Measurements from ENCODE around the gene FBXL13.

The FBXL13 gene

DNA sequence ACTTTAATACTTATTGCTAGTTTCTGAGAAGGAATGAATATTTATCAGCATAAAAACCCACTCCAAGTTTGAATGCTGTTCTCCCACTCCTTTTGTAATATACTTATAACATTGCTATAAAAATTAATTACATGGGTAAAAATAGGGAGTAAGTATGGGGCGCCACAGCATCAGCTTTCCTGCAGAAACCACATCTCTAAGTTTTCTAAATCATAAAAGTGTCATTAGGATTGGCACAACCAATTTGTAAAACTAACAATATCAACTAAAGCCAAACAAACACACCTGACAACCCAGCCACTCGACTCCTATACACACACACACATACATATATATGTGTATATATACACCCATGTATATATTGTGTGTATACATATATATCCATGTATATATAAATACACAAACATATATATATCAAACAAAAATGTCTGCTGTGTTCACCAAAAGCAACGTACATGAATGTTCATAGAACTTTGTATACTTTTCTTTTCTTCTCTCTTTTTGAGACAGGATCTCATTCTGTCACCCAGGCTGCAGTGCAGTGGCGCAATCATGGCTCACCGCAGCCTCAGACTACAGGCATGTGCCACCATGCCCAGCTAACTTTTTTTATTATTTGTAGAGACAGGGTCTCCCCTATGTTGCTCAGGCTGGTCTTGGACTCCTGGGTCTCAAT lies 176.6 kb downstream of the FBXL13 start:
- H3K27me3 ChIP-seq = no peaks in the 10 kb centered on the region
- no peak for DNase-seq
- no peaks in the 10 kb centered on the region for H3K9me3 ChIP-seq
- peaks cover 0 to 61% (median 40%) of the 10 kb centered on the region in 4 donors for H3K4me1 ChIP-seq
- TF ChIP-seq, protein P1, sequence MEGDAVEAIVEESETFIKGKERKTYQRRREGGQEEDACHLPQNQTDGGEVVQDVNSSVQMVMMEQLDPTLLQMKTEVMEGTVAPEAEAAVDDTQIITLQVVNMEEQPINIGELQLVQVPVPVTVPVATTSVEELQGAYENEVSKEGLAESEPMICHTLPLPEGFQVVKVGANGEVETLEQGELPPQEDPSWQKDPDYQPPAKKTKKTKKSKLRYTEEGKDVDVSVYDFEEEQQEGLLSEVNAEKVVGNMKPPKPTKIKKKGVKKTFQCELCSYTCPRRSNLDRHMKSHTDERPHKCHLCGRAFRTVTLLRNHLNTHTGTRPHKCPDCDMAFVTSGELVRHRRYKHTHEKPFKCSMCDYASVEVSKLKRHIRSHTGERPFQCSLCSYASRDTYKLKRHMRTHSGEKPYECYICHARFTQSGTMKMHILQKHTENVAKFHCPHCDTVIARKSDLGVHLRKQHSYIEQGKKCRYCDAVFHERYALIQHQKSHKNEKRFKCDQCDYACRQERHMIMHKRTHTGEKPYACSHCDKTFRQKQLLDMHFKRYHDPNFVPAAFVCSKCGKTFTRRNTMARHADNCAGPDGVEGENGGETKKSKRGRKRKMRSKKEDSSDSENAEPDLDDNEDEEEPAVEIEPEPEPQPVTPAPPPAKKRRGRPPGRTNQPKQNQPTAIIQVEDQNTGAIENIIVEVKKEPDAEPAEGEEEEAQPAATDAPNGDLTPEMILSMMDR (IDR thresholded peaks at IDR 0.05) = no peak
- intact Hi-C loops (cut with DNase I; ENCODE audit: low total_unique reads) = no loop called here
- H3K4me3 ChIP-seq = no peak overlapping the region
- H3K27ac ChIP-seq = peak overlapping the region; percentile 46 to 52
- no peaks in the 10 kb centered on the region for H3K36me3 ChIP-seq

DNA sequence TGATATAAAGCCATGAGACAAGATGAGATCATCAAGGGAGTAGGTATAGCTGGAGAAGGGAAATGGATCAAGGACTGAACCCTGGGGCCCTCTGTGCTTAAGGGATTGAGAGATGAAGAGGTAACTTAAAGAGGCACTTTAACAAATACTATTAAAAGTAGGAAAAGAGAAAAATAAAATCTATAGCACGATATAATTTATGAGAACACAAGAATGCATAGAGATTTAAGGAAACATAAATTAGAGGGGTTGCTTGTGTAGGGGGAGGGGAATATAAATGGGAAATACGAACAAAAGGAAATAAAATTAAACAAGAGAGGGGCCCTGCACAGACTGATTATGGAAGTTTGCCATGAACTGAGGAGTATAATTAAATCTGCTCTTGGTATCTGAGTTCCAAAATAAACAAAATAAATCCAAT lies 177.4 kb downstream of the FBXL13 start:
- Histone ChIP-seq H3K27me3 (no peaks in the 10 kb centered on the region), H3K4me3 (no peak overlapping the region), H3K9me3 (no peaks in the 10 kb centered on the region), H3K27ac (peak overlapping the region; percentile 14 to 46), H3K4me1 (peaks cover 0 to 69% (median 45%) of the 10 kb centered on the region in 4 donors), H3K36me3 (no peaks in the 10 kb centered on the region)
- intact Hi-C loops (cut with DNase I; ENCODE audit: low total_unique reads) = no loop called here
- no peak for DNase-seq
- TF ChIP-seq, protein P1 (IDR thresholded peaks at IDR 0.05) = no peak

DNA sequence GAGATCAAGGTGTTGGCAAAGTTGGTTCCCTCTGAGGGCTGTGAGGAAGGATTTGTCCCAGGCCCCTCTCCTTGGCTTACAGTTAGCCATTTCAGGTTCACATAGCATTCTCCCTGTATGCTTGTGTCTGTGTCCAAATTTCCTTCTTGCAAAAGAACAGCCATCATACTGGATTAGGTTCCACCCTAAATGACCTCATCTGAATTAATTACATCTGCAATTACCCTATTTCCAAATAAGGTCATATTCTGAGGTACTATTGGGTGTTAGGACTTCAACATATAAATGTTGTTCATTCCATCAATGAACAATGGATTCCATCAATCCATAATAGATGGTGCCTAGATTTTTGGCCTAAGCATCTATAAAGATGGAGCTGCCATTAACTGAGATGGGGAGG lies 178.0 kb downstream of the FBXL13 start:
- Histone ChIP-seq H3K9me3 (no peaks in the 10 kb centered on the region), H3K36me3 (no peaks in the 10 kb centered on the region), H3K27me3 (no peaks in the 10 kb centered on the region), H3K27ac (peak overlapping the region; percentile 14 to 46), H3K4me1 (peaks cover 0 to 75% (median 47%) of the 10 kb centered on the region in 4 donors), H3K4me3 (no peak overlapping the region)
- TF ChIP-seq, protein P1 (IDR thresholded peaks at IDR 0.05) = no peak
- intact Hi-C loops (cut with DNase I; ENCODE audit: low total_unique reads) = no loop called here
- DNase-seq = no peak

DNA sequence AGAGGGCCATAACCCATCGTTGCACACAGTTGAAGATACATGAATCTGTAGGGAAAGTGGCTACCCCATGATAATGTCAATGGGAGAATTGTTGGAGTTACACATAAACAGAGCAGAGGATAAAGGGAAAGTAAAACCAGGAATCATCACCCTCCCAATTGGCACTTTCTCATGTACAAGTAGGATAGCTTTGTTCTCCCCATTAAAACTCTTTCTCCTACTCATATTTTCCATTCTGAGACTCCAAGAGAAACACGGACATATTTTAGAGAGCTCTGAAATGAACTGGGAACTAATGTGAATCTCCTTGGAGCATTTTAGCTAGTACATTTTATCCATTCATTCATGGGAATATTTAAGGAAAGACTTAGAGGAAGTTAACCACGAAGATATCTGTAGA lies 179.0 kb downstream of the FBXL13 start:
- Histone ChIP-seq H3K27ac (peak overlapping the region; percentile 26 to 46), H3K4me1 (peaks cover 0 to 85% (median 56%) of the 10 kb centered on the region in 4 donors)
- DNase-seq = no peak

DNA sequence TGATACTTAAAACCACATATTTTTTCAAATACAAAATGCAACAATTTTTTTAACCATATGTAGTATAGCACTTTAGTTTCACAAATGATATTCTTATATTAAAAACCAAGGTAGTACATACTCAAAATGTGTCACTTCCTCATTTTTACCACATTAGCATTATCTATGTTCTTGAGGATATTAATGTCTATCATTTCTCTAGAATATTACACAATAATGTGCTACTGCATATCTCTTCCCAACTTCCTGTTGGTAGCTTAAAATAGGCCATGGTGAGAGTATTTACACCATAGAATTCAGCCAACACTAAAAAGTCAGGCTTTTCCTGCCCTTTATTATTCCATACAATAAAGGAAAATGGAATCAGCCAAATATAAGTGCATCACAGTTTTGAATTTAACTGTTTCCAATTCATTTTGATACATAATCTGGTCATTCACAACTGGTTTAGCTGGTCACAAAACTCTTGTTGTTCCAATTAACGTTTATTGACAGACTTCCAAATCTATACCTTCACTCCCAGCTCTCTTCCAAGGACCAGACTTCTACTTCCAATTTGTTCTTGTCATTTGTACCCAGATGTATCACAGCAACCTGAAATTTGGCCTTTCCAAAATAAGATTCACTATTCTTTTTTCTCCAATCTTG lies 181.8 kb downstream of the FBXL13 start:
- no peak for DNase-seq
- no peak overlapping the region for H3K4me3 ChIP-seq
- TF ChIP-seq, protein P1 (IDR thresholded peaks at IDR 0.05) = no peak
- H3K27ac ChIP-seq = peak overlapping the region; percentile 34 to 46
- H3K4me1 ChIP-seq = peaks cover 0 to 83% (median 50%) of the 10 kb centered on the region in 4 donors
- H3K27me3 ChIP-seq = no peaks in the 10 kb centered on the region
- no peaks in the 10 kb centered on the region for H3K36me3 ChIP-seq
- intact Hi-C loops (cut with DNase I; ENCODE audit: low total_unique reads) = no loop called here
- no peaks in the 10 kb centered on the region for H3K9me3 ChIP-seq

More for the DNA sequence above, 179.0 kb downstream of the FBXL13 start:
- H3K4me3 ChIP-seq = no peak overlapping the region
- H3K27me3 ChIP-seq = no peaks in the 10 kb centered on the region
- TF ChIP-seq, protein P1 (IDR thresholded peaks at IDR 0.05) = no peak
- intact Hi-C loops (cut with DNase I; ENCODE audit: low total_unique reads) = no loop called here
- H3K36me3 ChIP-seq = no peaks in the 10 kb centered on the region
- no peaks in the 10 kb centered on the region for H3K9me3 ChIP-seq
